Astrocyte (in vitro differentiated cells and primary cell): ENCODE data around the gene KAT7. TPM values are rescaled to one million over a fixed set of nuclear protein-coding genes. Genes with fewer than 3 reads are reported as not detected.

Experiments
- DNase-seq: peaks from one replicate; pipeline ENCODE4 v3.0.0-alpha.2; 2010; ENCODE audit warnings: low read depth
- FAIRE-seq: peaks from 2 replicates; lab custom pipeline; 2011; peaks lifted over from hg19 to GRCh38; lab: Jason Lieb, UNC
- H2AFZ ChIP-seq: 2 replicates; pipeline ENCODE4 v1.6.0; 2012; ENCODE audit warnings: low read depth, low read length, inconsistent platforms
- H3K27ac ChIP-seq: 2 replicates; pipeline ENCODE4 v1.5.1; 2011; ENCODE audit warnings: low read depth, low read length, inconsistent platforms
- H3K27me3 ChIP-seq: 2 replicates; pipeline ENCODE4 v1.6.0; 2011; ENCODE audit warnings: low read length, inconsistent platforms; ENCODE audit not compliant: insufficient read depth
- H3K36me3 ChIP-seq: 2 replicates; pipeline ENCODE4 v1.5.1; 2011; ENCODE audit warnings: low read length, inconsistent platforms; ENCODE audit not compliant: insufficient read depth
- H3K4me1 ChIP-seq: 2 replicates; pipeline ENCODE4 v1.5.1; 2011; ENCODE audit warnings: low read length, inconsistent platforms; ENCODE audit not compliant: insufficient read depth
- H3K4me2 ChIP-seq: 2 replicates; pipeline ENCODE4 v1.6.0; 2012; ENCODE audit warnings: low read length, inconsistent platforms
- H3K4me3 ChIP-seq: 2 replicates; pipeline ENCODE4 v1.5.1; 2011; ENCODE audit warnings: low read depth, mild to moderate bottlenecking, low read length, inconsistent platforms; ENCODE audit not compliant: insufficient read depth
- H3K79me2 ChIP-seq: 2 replicates; pipeline ENCODE4 v1.6.0; 2012; ENCODE audit warnings: mild to moderate bottlenecking, low read length, inconsistent platforms; ENCODE audit not compliant: insufficient read depth
- H3K9ac ChIP-seq: 2 replicates; pipeline ENCODE4 v1.6.0; 2012; ENCODE audit warnings: mild to moderate bottlenecking, low read length, inconsistent platforms
- H3K9me3 ChIP-seq: 2 replicates; pipeline ENCODE4 v1.5.1; 2012; ENCODE audit warnings: low read depth, mild to moderate bottlenecking, low read length, inconsistent platforms; ENCODE audit not compliant: insufficient read depth
- H4K20me1 ChIP-seq: 2 replicates; pipeline ENCODE4 v1.6.0; 2012; ENCODE audit warnings: low read length, inconsistent platforms; ENCODE audit not compliant: insufficient read depth
- H3K27ac Mint-ChIP-seq: one replicate; pipeline ENCODE4 v1.8.0; 2021; ENCODE audit warnings: mild to moderate bottlenecking, mixed read lengths; ENCODE audit not compliant: unreplicated experiment
- H3K27me3 Mint-ChIP-seq: one replicate; pipeline ENCODE4 v1.8.0; 2021; ENCODE audit warnings: low read depth, mixed read lengths; ENCODE audit not compliant: unreplicated experiment
- H3K36me3 Mint-ChIP-seq: one replicate; pipeline ENCODE4 v1.8.0; 2021; ENCODE audit warnings: low read depth, mixed read lengths; ENCODE audit not compliant: unreplicated experiment
- H3K4me1 Mint-ChIP-seq: one replicate; pipeline ENCODE4 v1.8.0; 2021; ENCODE audit warnings: low read depth, mixed read lengths; ENCODE audit not compliant: unreplicated experiment
- H3K4me3 Mint-ChIP-seq: one replicate; pipeline ENCODE4 v1.8.0; 2021; ENCODE audit warnings: mild to moderate bottlenecking, moderate library complexity, mixed read lengths; ENCODE audit not compliant: unreplicated experiment
- H3K9me3 Mint-ChIP-seq: one replicate; pipeline ENCODE4 v1.8.0; 2021; ENCODE audit warnings: mild to moderate bottlenecking, mixed read lengths; ENCODE audit not compliant: unreplicated experiment
- EZH2 ChIP-seq: IDR thresholded peaks from 2 replicates; pipeline ENCODE4 v1.6.1; 2012; ENCODE audit warnings: mild to moderate bottlenecking, low read length, inconsistent platforms; ENCODE audit not compliant: insufficient read depth
- total RNA-seq: library from RNA; stranded (reverse); gene quantifications from 2 replicates; pipeline ENCODE4 v1.2.1, GENCODE V29; 2021
- TF ChIP-seq, protein P1 (sequence below): IDR thresholded peaks from 2 replicates; pipeline ENCODE4 v1.5.1; 2011; ENCODE audit warnings: low read depth, mild to moderate bottlenecking, inconsistent platforms, low read length, moderate library complexity; ENCODE audit not compliant: insufficient read depth

KAT7 gene
- total RNA-seq, 1 donor from 2014 or later = 42.0 TPM

DNA sequence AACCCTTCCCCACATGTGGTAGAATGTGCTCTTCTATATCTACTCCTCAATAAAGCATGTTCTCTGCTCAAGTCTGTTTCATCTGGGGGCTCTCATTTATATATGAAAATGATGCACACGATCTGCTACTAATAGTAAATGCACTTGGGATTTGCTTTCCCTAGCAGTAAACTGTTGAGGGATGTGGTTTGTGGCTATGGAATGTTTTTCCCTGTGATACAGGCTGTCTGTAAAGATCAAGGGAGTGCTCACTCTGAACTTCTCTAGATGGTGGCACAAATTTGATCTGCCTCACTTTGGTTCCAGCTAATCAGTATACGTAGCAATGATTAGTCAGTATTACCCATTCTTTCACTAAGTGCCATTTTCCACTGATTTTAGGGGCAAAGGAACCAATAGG lies 40.5 kb downstream of the KAT7 start:
- Histone ChIP-seq H3K4me2 (no peak overlapping the region), H3K4me1 (peaks cover 28% of the 10 kb centered on the region), H4K20me1 (no peaks in the 10 kb centered on the region), H3K27ac (peak overlapping the region; percentile 10), H3K27me3 (no peaks in the 10 kb centered on the region), H3K9ac (no peak overlapping the region), H3K9me3 (no peaks in the 10 kb centered on the region), H3K4me3 (no peak overlapping the region), H3K79me2 (no peaks in the 10 kb centered on the region), H2AFZ (no peak overlapping the region), H3K36me3 (peaks cover 32% of the 10 kb centered on the region)
- H3K27ac Mint-ChIP-seq = peak overlapping the region; percentile 50
- no peaks in the 10 kb centered on the region for H3K9me3 Mint-ChIP-seq
- no peak for FAIRE-seq
- peaks cover 30% of the 10 kb centered on the region for H3K4me1 Mint-ChIP-seq
- peak overlapping the region; percentile 5 for H3K4me3 Mint-ChIP-seq
- peaks cover 45% of the 10 kb centered on the region for H3K36me3 Mint-ChIP-seq
- TF ChIP-seq EZH2 = no peak
- TF ChIP-seq, protein P1, sequence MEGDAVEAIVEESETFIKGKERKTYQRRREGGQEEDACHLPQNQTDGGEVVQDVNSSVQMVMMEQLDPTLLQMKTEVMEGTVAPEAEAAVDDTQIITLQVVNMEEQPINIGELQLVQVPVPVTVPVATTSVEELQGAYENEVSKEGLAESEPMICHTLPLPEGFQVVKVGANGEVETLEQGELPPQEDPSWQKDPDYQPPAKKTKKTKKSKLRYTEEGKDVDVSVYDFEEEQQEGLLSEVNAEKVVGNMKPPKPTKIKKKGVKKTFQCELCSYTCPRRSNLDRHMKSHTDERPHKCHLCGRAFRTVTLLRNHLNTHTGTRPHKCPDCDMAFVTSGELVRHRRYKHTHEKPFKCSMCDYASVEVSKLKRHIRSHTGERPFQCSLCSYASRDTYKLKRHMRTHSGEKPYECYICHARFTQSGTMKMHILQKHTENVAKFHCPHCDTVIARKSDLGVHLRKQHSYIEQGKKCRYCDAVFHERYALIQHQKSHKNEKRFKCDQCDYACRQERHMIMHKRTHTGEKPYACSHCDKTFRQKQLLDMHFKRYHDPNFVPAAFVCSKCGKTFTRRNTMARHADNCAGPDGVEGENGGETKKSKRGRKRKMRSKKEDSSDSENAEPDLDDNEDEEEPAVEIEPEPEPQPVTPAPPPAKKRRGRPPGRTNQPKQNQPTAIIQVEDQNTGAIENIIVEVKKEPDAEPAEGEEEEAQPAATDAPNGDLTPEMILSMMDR = no peak
- no peaks in the 10 kb centered on the region for H3K27me3 Mint-ChIP-seq
- DNase-seq = no peak

- H3K27me3 ChIP-seq = no peaks in the 10 kb centered on the region
- Mint-ChIP-seq H3K4me3 (peak overlapping the region; percentile 2), H3K27ac (peak overlapping the region; percentile 77), H3K36me3 (peaks cover 47% of the 10 kb centered on the region), H3K27me3 (no peaks in the 10 kb centered on the region), H3K9me3 (no peaks in the 10 kb centered on the region), H3K4me1 (peaks cover 35% of the 10 kb centered on the region)
- no peaks in the 10 kb centered on the region for H3K9me3 ChIP-seq
- FAIRE-seq (no peak), DNase-seq (no peak)
- H3K79me2 ChIP-seq = no peaks in the 10 kb centered on the region
- no peak overlapping the region for H2AFZ ChIP-seq
- no peaks in the 10 kb centered on the region for H4K20me1 ChIP-seq
- no peak overlapping the region for H3K9ac ChIP-seq
- peaks cover 35% of the 10 kb centered on the region for H3K4me1 ChIP-seq
- peaks cover 22% of the 10 kb centered on the region for H3K36me3 ChIP-seq
- no peak overlapping the region for H3K4me3 ChIP-seq
- H3K27ac ChIP-seq = peak overlapping the region; percentile 66
- no peak for TF ChIP-seq EZH2
- TF ChIP-seq, protein P1 = no peak
- peak overlapping the region; percentile 55 for H3K4me2 ChIP-seq
Observed at GRCh38 chr17:49830605-49831004, 42.1 kb downstream of the KAT7 start.

DNA sequence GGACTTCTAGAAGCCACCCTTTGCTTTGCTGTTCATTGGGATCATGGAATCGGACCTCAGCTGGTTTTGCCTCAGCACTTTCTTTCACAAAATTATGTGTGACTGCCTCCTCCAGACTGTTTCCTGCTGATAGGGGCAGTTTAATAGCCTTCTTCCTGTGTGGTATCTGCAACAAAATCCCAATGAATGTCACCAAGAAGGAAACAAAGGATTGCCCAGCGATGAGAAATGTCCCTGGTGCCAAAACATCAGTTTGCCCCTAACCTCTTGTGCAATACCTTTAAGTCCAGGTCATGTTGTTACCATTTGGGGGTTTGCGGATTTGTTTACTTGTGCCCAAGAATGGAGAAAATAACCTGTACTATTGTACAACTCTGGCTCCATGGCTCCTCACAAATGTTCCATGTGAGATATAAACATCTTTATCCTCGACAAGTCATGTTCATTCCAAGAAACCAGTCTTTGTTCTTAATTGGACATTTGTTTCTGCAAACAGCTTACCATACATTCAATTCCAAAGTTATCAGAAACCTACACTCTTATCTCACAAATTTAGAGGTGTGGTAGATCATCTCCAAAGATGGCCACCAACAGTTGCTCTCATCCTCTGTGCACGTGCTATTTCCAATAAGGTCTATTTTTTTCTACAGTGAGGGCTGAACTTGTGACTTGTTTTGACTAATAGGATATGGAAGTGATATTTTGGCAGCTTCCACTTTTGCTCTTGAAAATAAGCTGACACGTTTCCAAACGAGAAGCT lies 44.5 kb downstream of the KAT7 start:
- no peaks in the 10 kb centered on the region for H3K9me3 Mint-ChIP-seq
- no peaks in the 10 kb centered on the region for H3K79me2 ChIP-seq
- peaks cover 49% of the 10 kb centered on the region for H3K4me1 Mint-ChIP-seq
- no peaks in the 10 kb centered on the region for H3K27me3 Mint-ChIP-seq
- no peak overlapping the region for H2AFZ ChIP-seq
- H4K20me1 ChIP-seq = no peaks in the 10 kb centered on the region
- no peaks in the 10 kb centered on the region for H3K9me3 ChIP-seq
- H3K4me3 ChIP-seq = no peak overlapping the region
- no peak overlapping the region for H3K9ac ChIP-seq
- TF ChIP-seq EZH2 = no peak
- TF ChIP-seq, protein P1 = no peak
- H3K27ac Mint-ChIP-seq = no peak overlapping the region
- FAIRE-seq (no peak), DNase-seq (no peak)
- no peak overlapping the region for H3K4me3 Mint-ChIP-seq
- peaks cover 38% of the 10 kb centered on the region for H3K36me3 Mint-ChIP-seq
- H3K4me1 ChIP-seq = peaks cover 49% of the 10 kb centered on the region
- H3K4me2 ChIP-seq = no peak overlapping the region
- no peaks in the 10 kb centered on the region for H3K27me3 ChIP-seq
- no peak overlapping the region for H3K27ac ChIP-seq
- H3K36me3 ChIP-seq = peaks cover 3% of the 10 kb centered on the region
